SK-N-SH (cell line): ENCODE results near the gene RARA. TPM values are rescaled to one million over a fixed set of nuclear protein-coding genes. Genes with fewer than 3 reads are reported as not detected.

Experiments
- CTCF ChIA-PET: fragments of 300-600, 350-600 bp; formaldehyde crosslinking; extraction: SDS; loops from one replicate; lab custom pipeline; 2021; lab: Yijun Ruan, JAX
- POLR2A ChIA-PET: fragments of 350-600 bp; sonication (Branson Sonifier 250); formaldehyde crosslinking; extraction: SDS; loops from one replicate; lab custom pipeline; 2020; ENCODE audit warnings: antibody characterized with exemption, inconsistent platforms; lab: Yijun Ruan, JAX
- DNase-seq: peaks from one replicate; pipeline ENCODE4 v3.0.0; 2012
- H2AFZ ChIP-seq: fragments of 200-600 bp; sonication (generic); 2 replicates; pipeline ENCODE4 v1.8.1; 2016; ENCODE audit warnings: antibody characterized with exemption, mild to moderate bottlenecking, low read depth
- H3F3A ChIP-seq: fragments of 200-600 bp; sonication (generic); replicated peaks from 2 replicates; pipeline ENCODE3; 2016; ENCODE audit warnings: antibody characterized with exemption, mild to moderate bottlenecking; ENCODE audit not compliant: insufficient read depth
- H3K27ac ChIP-seq, 2 experiments: fragments of 200-500 bp in 1 of 2; fragments of 200-600 bp in 1 of 2; sonication (Bioruptor generic) in 1 of 2; sonication (generic), shearing (Covaris generic) in 1 of 2; 2 replicates each; pipeline versions ENCODE4 v1.5.1 to v1.6.1; 2014 to 2016; ENCODE audit warnings: low read depth in 2 of 2, inconsistent platforms in 1 of 2, low read length in 1 of 2, mild to moderate bottlenecking in 1 of 2, mixed read lengths in 1 of 2
- H3K27me3 ChIP-seq: fragments of 200-600 bp; sonication (generic), shearing (Covaris generic); 2 replicates; pipeline ENCODE4 v1.6.1; 2016; ENCODE audit warnings: mixed run types; ENCODE audit not compliant: insufficient read depth
- H3K36me3 ChIP-seq, 2 experiments: fragments of 200-500 bp in 1 of 2; fragments of 200-600 bp in 1 of 2; sonication (Bioruptor generic) in 1 of 2; sonication (generic) in 1 of 2; replicated peaks in 1 of 2; 2 replicates each; pipeline versions ENCODE3 to v1.5.1; 2014 to 2016; ENCODE audit warnings: low read length in 1 of 2, mild to moderate bottlenecking in 1 of 2; ENCODE audit not compliant: insufficient read depth in 2 of 2, control insufficient read depth in 1 of 2
- H3K4me1 ChIP-seq, 2 experiments: fragments of 200-500 bp in 1 of 2; fragments of 200-600 bp in 1 of 2; sonication (Bioruptor generic) in 1 of 2; sonication (generic), shearing (Covaris generic) in 1 of 2; 2 replicates each; pipeline versions ENCODE4 v1.5.1 to v1.6.1; 2014 to 2016; ENCODE audit warnings: low read depth in 1 of 2, low read length in 1 of 2, mixed run types in 1 of 2; ENCODE audit not compliant: insufficient read depth in 2 of 2, control insufficient read depth in 1 of 2
- H3K4me2 ChIP-seq: fragments of 200-600 bp; sonication (generic), shearing (Covaris generic); 2 replicates; pipeline ENCODE4 v1.6.1; 2017; ENCODE audit warnings: mixed run types
- H3K4me3 ChIP-seq, 2 experiments: fragments of 200-500 bp in 1 of 2; fragments of 200-600 bp in 1 of 2; sonication (Bioruptor generic) in 1 of 2; sonication (generic), shearing (Covaris generic) in 1 of 2; 2 replicates each; pipeline versions ENCODE4 v1.5.1 to v1.8.1; 2014 to 2016; ENCODE audit warnings: low read depth in 2 of 2, inconsistent platforms in 1 of 2, low read length in 1 of 2, mild to moderate bottlenecking in 1 of 2, mixed read lengths in 1 of 2, moderate library complexity in 1 of 2
- H3K79me2 ChIP-seq: fragments of 200-600 bp; sonication (generic); 2 replicates; pipeline ENCODE4 v1.8.1; 2017; ENCODE audit warnings: mild to moderate bottlenecking; ENCODE audit not compliant: insufficient read depth
- H3K9ac ChIP-seq: fragments of 200-600 bp; sonication (generic); 2 replicates; pipeline ENCODE4 v1.6.1; 2017; ENCODE audit warnings: mixed run types
- H3K9me2 ChIP-seq: fragments of 200-600 bp; sonication (generic); 2 replicates; pipeline ENCODE4 v1.6.1; 2017; ENCODE audit warnings: mixed run types
- H3K9me3 ChIP-seq: fragments of 200-600 bp; sonication (generic); 2 replicates; pipeline ENCODE4 v1.6.1; 2017; ENCODE audit warnings: mixed run types, mild to moderate bottlenecking, moderate library complexity
- H4K20me1 ChIP-seq: fragments of 200-600 bp; sonication (generic); 2 replicates; pipeline ENCODE4 v1.6.1; 2017; ENCODE audit warnings: mild to moderate bottlenecking, mixed run types; ENCODE audit not compliant: insufficient read depth
- CHD2 ChIP-seq: fragments of 150-350 bp; IDR thresholded peaks from 2 replicates; pipeline ENCODE4 v1.6.1; 2018; ENCODE audit warnings: low read length; ENCODE audit not compliant: partially characterized antibody
- FOXM1 ChIP-seq: IDR thresholded peaks from 2 replicates; pipeline ENCODE4 v1.4.0; 2012; ENCODE audit warnings: low read depth, mild to moderate bottlenecking
- JUND ChIP-seq: IDR thresholded peaks from 2 replicates; pipeline ENCODE4 v1.4.0; 2012
- MXI1 ChIP-seq: IDR thresholded peaks from 2 replicates; pipeline ENCODE4 v1.6.1; 2012; ENCODE audit warnings: mild to moderate bottlenecking, low read depth, low read length, improper control_type of control experiment
- RAD21 ChIP-seq: IDR thresholded peaks from 2 replicates; pipeline ENCODE4 v1.6.1; 2012; ENCODE audit warnings: mild to moderate bottlenecking, low read length
- SMC3 ChIP-seq: IDR thresholded peaks from 2 replicates; pipeline ENCODE4 v1.6.1; 2012; ENCODE audit warnings: low read depth, low read length, improper control_type of control experiment
- TEAD4 ChIP-seq: IDR thresholded peaks from 2 replicates; pipeline ENCODE4 v1.4.0; 2012; ENCODE audit warnings: mild to moderate bottlenecking, borderline replicate concordance; ENCODE audit not compliant: insufficient read depth
- WGBS: methylation state at CpG from one replicate; pipeline ENCODE4 v1.1.6; 2017; ENCODE audit warnings: low lambda C conversion rate; 5-methylcytosine and 5-hydroxymethylcytosine counted together
- polyA plus RNA-seq, 3 experiments: library from polyadenylated mRNA; depleted of rRNA; stranded (reverse); fragments of >200 nt; gene quantifications; 2 replicates each; pipeline ENCODE4 v1.2.3, GENCODE V29; 2012
- TF ChIP-seq, protein P1 (sequence below): fragments of 200-600 bp; sonication (generic); IDR thresholded peaks from 2 replicates; pipeline ENCODE4 v1.6.1; 2017; ENCODE audit warnings: antibody characterized with exemption, mild to moderate bottlenecking, moderate library complexity
- TF ChIP-seq, protein P2 (sequence below): IDR thresholded peaks from 2 replicates; pipeline ENCODE4 v1.4.0; 2012; ENCODE audit warnings: low read depth, borderline replicate concordance

Gene RARA
- polyA plus RNA-seq, 1 of the 3 experiments (the other 2 are of a cell fraction), result 13.3 TPM

GRCh38 chr17:40399185-40399584 is 90.2 kb downstream of the RARA start:
- POLR2A ChIA-PET, result no interaction called here
- Histone ChIP-seq H3F3A (peaks cover 44% of the 10 kb centered on the region), H3K9me3 (no peaks in the 10 kb centered on the region), H3K27me3 (no peaks in the 10 kb centered on the region), H3K9me2 (no peaks in the 10 kb centered on the region), H4K20me1 (no peaks in the 10 kb centered on the region), H2AFZ (no peak overlapping the region), H3K79me2 (peaks cover 11% of the 10 kb centered on the region; the same call in 1 of the 2 replicates), H3K27ac (peak overlapping the region in 1 of 2 experiments; percentile 19; a peak in 1 of 4 replicates), H3K9ac (no peak overlapping the region), H3K4me1 (no peaks in the 10 kb centered on the region; a peak in 1 of 4 replicates), H3K4me3 (no peak overlapping the region), H3K4me2 (no peak overlapping the region), H3K36me3 (peaks cover 47 to 63% of the 10 kb centered on the region in 2 experiments)
- 74% methylated on average over 4 of the region's 4 CpGs for WGBS
- DNase-seq, result peak; percentile 48
- TF ChIP-seq MXI1 (no peak), RAD21 (peak; percentile 69), JUND (no peak), FOXM1 (no peak), SMC3 (peak; percentile 62), TEAD4 (no peak)
- TF ChIP-seq, protein P1, sequence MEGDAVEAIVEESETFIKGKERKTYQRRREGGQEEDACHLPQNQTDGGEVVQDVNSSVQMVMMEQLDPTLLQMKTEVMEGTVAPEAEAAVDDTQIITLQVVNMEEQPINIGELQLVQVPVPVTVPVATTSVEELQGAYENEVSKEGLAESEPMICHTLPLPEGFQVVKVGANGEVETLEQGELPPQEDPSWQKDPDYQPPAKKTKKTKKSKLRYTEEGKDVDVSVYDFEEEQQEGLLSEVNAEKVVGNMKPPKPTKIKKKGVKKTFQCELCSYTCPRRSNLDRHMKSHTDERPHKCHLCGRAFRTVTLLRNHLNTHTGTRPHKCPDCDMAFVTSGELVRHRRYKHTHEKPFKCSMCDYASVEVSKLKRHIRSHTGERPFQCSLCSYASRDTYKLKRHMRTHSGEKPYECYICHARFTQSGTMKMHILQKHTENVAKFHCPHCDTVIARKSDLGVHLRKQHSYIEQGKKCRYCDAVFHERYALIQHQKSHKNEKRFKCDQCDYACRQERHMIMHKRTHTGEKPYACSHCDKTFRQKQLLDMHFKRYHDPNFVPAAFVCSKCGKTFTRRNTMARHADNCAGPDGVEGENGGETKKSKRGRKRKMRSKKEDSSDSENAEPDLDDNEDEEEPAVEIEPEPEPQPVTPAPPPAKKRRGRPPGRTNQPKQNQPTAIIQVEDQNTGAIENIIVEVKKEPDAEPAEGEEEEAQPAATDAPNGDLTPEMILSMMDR, result peak; percentile 64
- TF ChIP-seq, protein P2, sequence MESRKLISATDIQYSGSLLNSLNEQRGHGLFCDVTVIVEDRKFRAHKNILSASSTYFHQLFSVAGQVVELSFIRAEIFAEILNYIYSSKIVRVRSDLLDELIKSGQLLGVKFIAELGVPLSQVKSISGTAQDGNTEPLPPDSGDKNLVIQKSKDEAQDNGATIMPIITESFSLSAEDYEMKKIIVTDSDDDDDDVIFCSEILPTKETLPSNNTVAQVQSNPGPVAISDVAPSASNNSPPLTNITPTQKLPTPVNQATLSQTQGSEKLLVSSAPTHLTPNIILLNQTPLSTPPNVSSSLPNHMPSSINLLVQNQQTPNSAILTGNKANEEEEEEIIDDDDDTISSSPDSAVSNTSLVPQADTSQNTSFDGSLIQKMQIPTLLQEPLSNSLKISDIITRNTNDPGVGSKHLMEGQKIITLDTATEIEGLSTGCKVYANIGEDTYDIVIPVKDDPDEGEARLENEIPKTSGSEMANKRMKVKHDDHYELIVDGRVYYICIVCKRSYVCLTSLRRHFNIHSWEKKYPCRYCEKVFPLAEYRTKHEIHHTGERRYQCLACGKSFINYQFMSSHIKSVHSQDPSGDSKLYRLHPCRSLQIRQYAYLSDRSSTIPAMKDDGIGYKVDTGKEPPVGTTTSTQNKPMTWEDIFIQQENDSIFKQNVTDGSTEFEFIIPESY, result no peak
- CTCF ChIA-PET, result interaction anchor here (0.6 to 3.4 kb wide), 21 partner anchors 8 to 161 kb away, joined by 3 to 29 read pairs (median 6); partner anchors contain the start of genes GJD3 and RARA

DNA sequence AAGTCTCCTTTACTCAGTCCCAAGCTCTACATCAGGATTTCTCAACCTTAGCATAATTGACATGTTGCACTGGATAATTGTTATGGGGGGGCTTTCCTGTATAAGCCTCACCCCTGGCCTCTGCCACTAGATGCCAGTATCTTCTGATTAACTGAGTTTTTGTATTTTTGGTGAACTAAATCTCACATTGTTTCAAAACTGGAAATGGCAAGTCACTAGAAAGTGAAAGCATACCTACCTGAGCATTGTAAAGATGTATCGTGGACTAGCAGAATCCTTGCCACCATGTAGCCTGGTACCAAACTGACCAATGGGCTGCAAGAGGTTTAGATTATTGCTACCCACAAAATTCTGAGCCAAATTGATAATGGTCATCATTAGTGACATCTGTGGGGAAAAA is 93.7 kb downstream of the RARA start:
- no peaks in the 10 kb centered on the region for H3K27me3 ChIP-seq
- no peaks in the 10 kb centered on the region; a peak in 1 of 4 replicates for H3K4me1 ChIP-seq
- H3K9me3 ChIP-seq, result no peaks in the 10 kb centered on the region
- no peak overlapping the region for H3K4me2 ChIP-seq
- no peaks in the 10 kb centered on the region for H4K20me1 ChIP-seq
- no peak overlapping the region for H2AFZ ChIP-seq
- no peak overlapping the region for H3K27ac ChIP-seq
- no peaks in the 10 kb centered on the region for H3K9me2 ChIP-seq
- CTCF ChIA-PET, result interaction anchor here (0.9 to 3.0 kb wide), 6 partner anchors 12 to 131 kb away, joined by 4 to 18 read pairs (median 6); partner anchors contain the start of gene TOP2A
- POLR2A ChIA-PET, result no interaction called here
- no peak overlapping the region for H3K9ac ChIP-seq
- no peak for DNase-seq
- peaks cover 20% of the 10 kb centered on the region for H3K79me2 ChIP-seq
- peaks cover 60% of the 10 kb centered on the region for H3F3A ChIP-seq
- H3K36me3 ChIP-seq, result peaks cover 56 to 58% of the 10 kb centered on the region in 2 experiments
- no peak for TF ChIP-seq CHD2
- TF ChIP-seq, protein P1, result peak; percentile 28
- TF ChIP-seq, all 33 proteins: peak for 1
- H3K4me3 ChIP-seq, result no peak overlapping the region; a peak in 1 of 4 replicates
- 100% methylated on average over 1 of the region's 1 CpG for WGBS
